PC-3 (cell line): ENCODE data around the gene MAN1B1. TPM values are rescaled to one million over a fixed set of nuclear protein-coding genes. Genes with fewer than 3 reads are reported as not detected.

Source experiments
- ATAC-seq: fragments of 200-7000 bp; cut with Tn5 transposase; 2 replicates; pipeline ENCODE4 v1.9.1; 2020; ENCODE audit warnings: mild to moderate bottlenecking, moderate library complexity
- BruUV-seq: library from RNA; stranded (reverse); fragments of 400-500 nt; replicated peaks from 2 replicates; lab custom pipeline; 2021; lab: Mats Ljungman, UMichigan
- CTCF ChIA-PET: fragments of 300-600 bp; sonication (Branson Sonifier 250); formaldehyde crosslinking; loops from one replicate; lab custom pipeline; 2022; ENCODE audit warnings: antibody characterized with exemption; lab: Charles Lee
- POLR2A ChIA-PET: fragments of 300-600 bp; sonication (Branson Sonifier 250); formaldehyde crosslinking; loops from one replicate; lab custom pipeline; 2022; ENCODE audit warnings: antibody characterized with exemption; ENCODE audit not compliant: unreplicated experiment; lab: Charles Lee
- DNase-seq: peaks from one replicate; pipeline ENCODE4 v3.0.0-alpha.2; 2015
- H2AFZ ChIP-seq: fragments of 300-600 bp; sonication (generic); 2 replicates; pipeline ENCODE4 v1.6.0; 2016; ENCODE audit warnings: antibody characterized with exemption, low read length
- H3F3A ChIP-seq: fragments of 300-600 bp; sonication (generic); one replicate; pipeline ENCODE4 v1.6.0; 2017; ENCODE audit warnings: antibody characterized with exemption, low read length, control low read depth, mild to moderate bottlenecking; ENCODE audit not compliant: unreplicated experiment
- H3K27ac ChIP-seq: fragments of 300-600 bp; sonication (generic); 2 replicates; pipeline ENCODE4 v1.5.1; 2016; ENCODE audit warnings: mild to moderate bottlenecking, low read length
- H3K27me3 ChIP-seq: fragments of 300-600 bp; sonication (generic); 2 replicates; pipeline ENCODE4 v1.6.1; 2016; ENCODE audit warnings: low read length, mixed read lengths
- H3K36me3 ChIP-seq: fragments of 300-600 bp; sonication (generic); 2 replicates; pipeline ENCODE4 v1.6.1; 2016; ENCODE audit warnings: low read depth, mixed run types, low read length, mixed read lengths
- H3K4me1 ChIP-seq: fragments of 300-600 bp; sonication (generic); 2 replicates; pipeline ENCODE4 v1.5.1; 2016; ENCODE audit warnings: low read length; ENCODE audit not compliant: insufficient read depth
- H3K4me2 ChIP-seq: fragments of 300-600 bp; sonication (generic); 2 replicates; pipeline ENCODE4 v1.6.0; 2016; ENCODE audit warnings: low read length
- H3K4me3 ChIP-seq: fragments of 300-600 bp; sonication (generic); 2 replicates; pipeline ENCODE4 v1.5.1; 2016; ENCODE audit warnings: mild to moderate bottlenecking, low read length, mixed read lengths
- H3K79me2 ChIP-seq: fragments of 300-600 bp; sonication (generic); 2 replicates; pipeline ENCODE4 v1.6.1; 2017; ENCODE audit warnings: low read length, mixed read lengths
- H3K9ac ChIP-seq: fragments of 300-600 bp; sonication (generic); 2 replicates; pipeline ENCODE4 v1.6.0; 2016; ENCODE audit warnings: mild to moderate bottlenecking, low read length
- H3K9me2 ChIP-seq: fragments of 300-600 bp; sonication (generic); replicated peaks from 2 replicates; pipeline ENCODE4 v1.6.1; 2016; ENCODE audit warnings: mixed run types, low read length, mixed read lengths
- H3K9me3 ChIP-seq: fragments of 300-600 bp; sonication (generic); 2 replicates; pipeline ENCODE4 v1.6.1; 2016; ENCODE audit warnings: low read length, mixed read lengths
- H4K20me1 ChIP-seq: fragments of 300-600 bp; sonication (generic); 2 replicates; pipeline ENCODE4 v1.6.1; 2016; ENCODE audit warnings: low read length, mixed read lengths
- CTCF ChIP-seq: fragments of 300-600 bp; sonication (generic); conservative IDR thresholded peaks from 2 replicates; pipeline ENCODE4 v1.5.1; 2017; ENCODE audit warnings: antibody characterized with exemption, low read depth, mild to moderate bottlenecking, low read length
- EZH2 ChIP-seq: fragments of 300-600 bp; sonication (generic); IDR thresholded peaks from one replicate; pipeline ENCODE4 v1.6.1; 2017; ENCODE audit warnings: antibody characterized with exemption, mild to moderate bottlenecking, low read length; ENCODE audit not compliant: unreplicated experiment
- EZH2phosphoT487 ChIP-seq: fragments of 300-600 bp; sonication (generic); IDR thresholded peaks from 2 replicates; pipeline ENCODE4 v1.6.1; 2018; ENCODE audit warnings: mild to moderate bottlenecking, antibody characterized with exemption, low read length, borderline replicate concordance
- intact Hi-C: fragments of 100-400 bp; cut with micrococcal nuclease; formaldehyde crosslinking; loops from 2 replicates; pipeline ENCODE4 v1.9.0; 2023
- total RNA-seq: library from RNA; depleted of rRNA; stranded (reverse); fragments of >200 nt; gene quantifications from 2 replicates; pipeline ENCODE4 v1.2.3, GENCODE V29; 2014

The MAN1B1 gene
- total RNA-seq, 1 experiment from 2014 or later: 65.5 TPM

DNA sequence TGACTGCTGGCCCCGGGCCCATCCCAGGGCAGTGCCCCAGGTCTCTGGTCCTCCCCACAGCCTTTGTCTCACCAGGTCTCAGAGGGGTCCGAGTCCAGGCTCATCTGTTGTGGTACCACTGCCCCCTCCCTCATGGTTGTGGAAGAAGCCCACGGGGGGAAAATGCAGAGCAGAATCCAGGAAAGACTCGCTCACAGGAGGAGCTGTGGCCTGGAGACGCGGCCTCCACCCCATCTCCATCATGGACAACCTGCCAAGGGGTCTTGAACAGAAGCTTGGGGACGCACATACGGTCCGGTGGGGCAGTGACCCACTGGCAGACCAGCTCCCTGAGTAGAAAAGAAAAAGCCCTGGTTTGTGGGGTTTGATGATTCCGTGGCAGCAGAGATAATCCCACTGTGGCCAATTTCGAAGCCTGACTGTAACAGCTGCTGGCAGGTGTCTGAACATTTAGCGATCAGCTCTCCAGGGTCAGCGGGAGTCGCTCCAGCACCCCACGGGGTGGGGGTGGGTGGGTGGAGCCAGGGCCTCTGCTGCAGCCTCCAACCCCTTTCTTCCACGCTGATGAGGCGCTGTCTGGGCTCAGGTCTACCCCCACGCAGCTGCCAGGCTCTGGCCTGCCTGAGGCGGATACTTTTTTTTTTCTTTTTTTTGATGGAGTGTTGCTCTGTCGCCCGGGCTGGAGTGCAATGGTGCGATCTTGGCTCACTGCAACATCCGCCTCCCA lies 50.3 kb downstream of the MAN1B1 start:
- CTCF ChIA-PET: no interaction called here

GRCh38 chr9:137138058-137138721 lies 51.4 kb downstream of the MAN1B1 start:
- intact Hi-C loops: no loop called here
- Histone ChIP-seq H3K27me3 (peaks cover 10% of the 10 kb centered on the region; the same call in 1 of the 2 replicates), H3K36me3 (no peaks in the 10 kb centered on the region), H3K27ac (no peak overlapping the region), H4K20me1 (no peaks in the 10 kb centered on the region), H3K9me3 (no peaks in the 10 kb centered on the region), H3K79me2 (no peaks in the 10 kb centered on the region), H3K4me2 (no peak overlapping the region), H3K4me1 (no peaks in the 10 kb centered on the region), H2AFZ (no peak overlapping the region), H3K9ac (no peak overlapping the region), H3F3A (no peaks in the 10 kb centered on the region), H3K4me3 (no peak overlapping the region), H3K9me2 (no peaks in the 10 kb centered on the region)
- no peak; the same call in 1 of the 2 replicates for ATAC-seq
- TF ChIP-seq EZH2 (no peak), CTCF (no peak), EZH2phosphoT487 (no peak)
- ChIA-PET POLR2A (no interaction called here), CTCF (no interaction called here)
- BruUV-seq: no TSS peak
- DNase-seq: no peak

More for the DNA sequence above, 50.3 kb downstream of the MAN1B1 start:
- H3K4me3 ChIP-seq: no peak overlapping the region
- H3F3A ChIP-seq: no peaks in the 10 kb centered on the region
- no peak overlapping the region for H3K27ac ChIP-seq
- H3K4me2 ChIP-seq: no peak overlapping the region
- no peaks in the 10 kb centered on the region for H3K9me3 ChIP-seq
- H3K9me2 ChIP-seq: no peaks in the 10 kb centered on the region
- no peak for ATAC-seq
- intact Hi-C loops: no loop called here
- H2AFZ ChIP-seq: no peak overlapping the region
- H3K36me3 ChIP-seq: no peaks in the 10 kb centered on the region
- TF ChIP-seq CTCF: no peak
- no peak for TF ChIP-seq EZH2phosphoT487
- no peak for TF ChIP-seq EZH2
- DNase-seq: no peak
- H4K20me1 ChIP-seq: no peaks in the 10 kb centered on the region
- BruUV-seq: no TSS peak
- H3K4me1 ChIP-seq: no peaks in the 10 kb centered on the region
- no peak overlapping the region for H3K9ac ChIP-seq
- peaks cover 10% of the 10 kb centered on the region; the same call in 1 of the 2 replicates for H3K27me3 ChIP-seq
- POLR2A ChIA-PET: no interaction called here
- no peaks in the 10 kb centered on the region for H3K79me2 ChIP-seq
